IPS DF 19.7 (cell line): ENCODE data around the gene FOXE3.
"Not testable (repeated sequence)": the region's sequence is repeated elsewhere in the genome, so short reads cannot be mapped to it uniquely, and the experiment has no call there.

Experiments
- DNase-seq: peaks from one replicate; pipeline ENCODE4 v3.0.0-alpha.2; 2013; ENCODE audit warnings: low read depth, low spot score

FOXE3 gene

GRCh38 chr1:47448462-47449222 lies 32.6 kb downstream of the FOXE3 start:
- no peak for DNase-seq

GRCh38 chr1:47449822-47450552 lies 33.9 kb downstream of the FOXE3 start:
- DNase-seq = no peak

GRCh38 chr1:47450606-47451005 lies 34.5 kb downstream of the FOXE3 start:
- DNase-seq = no peak

GRCh38 chr1:47452426-47452825 lies 36.3 kb downstream of the FOXE3 start:
- no peak for DNase-seq

GRCh38 chr1:47453910-47454309 lies 37.8 kb downstream of the FOXE3 start:
- not testable (repeated sequence) for DNase-seq

- DNase-seq = no peak
Observed at GRCh38 chr1:47456250-47456649, 40.2 kb downstream of the FOXE3 start.

- DNase-seq = not testable (repeated sequence)
Observed at GRCh38 chr1:47457547-47457946, 41.5 kb downstream of the FOXE3 start.

GRCh38 chr1:47459253-47459788 lies 43.2 kb downstream of the FOXE3 start:
- DNase-seq = no peak

GRCh38 chr1:47460040-47460439 lies 44.0 kb downstream of the FOXE3 start:
- DNase-seq = no peak

- no peak for DNase-seq
Observed at GRCh38 chr1:47460456-47460855, 44.4 kb downstream of the FOXE3 start.

GRCh38 chr1:47465605-47466004 lies 49.5 kb downstream of the FOXE3 start:
- no peak for DNase-seq
